ENCODE data around the gene KCND3.

Gene KCND3

GRCh38 chr1:111737216-111738132 lies 252.0 kb downstream of the KCND3 start:
- no peak for FAIRE-seq

- no peak for FAIRE-seq
Observed at GRCh38 chr1:111736548-111737215, 252.8 kb downstream of the KCND3 start.

GRCh38 chr1:111735858-111736544 lies 253.5 kb downstream of the KCND3 start:
- no peak for FAIRE-seq

GRCh38 chr1:111735321-111735720 lies 254.1 kb downstream of the KCND3 start:
- no peak for FAIRE-seq

- no peak for FAIRE-seq
Observed at GRCh38 chr1:111734856-111735255, 254.6 kb downstream of the KCND3 start.

- FAIRE-seq, result no peak
Observed at GRCh38 chr1:111734426-111734825, 255.0 kb downstream of the KCND3 start.

GRCh38 chr1:111733992-111734341 lies 255.5 kb downstream of the KCND3 start:
- FAIRE-seq, result no peak

- FAIRE-seq, result no peak
Observed at GRCh38 chr1:111733183-111733991, 256.1 kb downstream of the KCND3 start.

GRCh38 chr1:111732718-111733117 lies 256.8 kb downstream of the KCND3 start:
- no peak for FAIRE-seq

- FAIRE-seq, result no peak
Observed at GRCh38 chr1:111731956-111732355, 257.5 kb downstream of the KCND3 start.

- FAIRE-seq, result no peak
Observed at GRCh38 chr1:111730706-111731105, 258.8 kb downstream of the KCND3 start.

- FAIRE-seq, result no peak
Observed at GRCh38 chr1:111729946-111730681, 259.4 kb downstream of the KCND3 start.

GRCh38 chr1:111729271-111729921 lies 260.1 kb downstream of the KCND3 start:
- no peak for FAIRE-seq

- FAIRE-seq, result no peak
Observed at GRCh38 chr1:111727056-111727455, 262.4 kb downstream of the KCND3 start.

- no peak for FAIRE-seq
Observed at GRCh38 chr1:111725192-111725591, 264.3 kb downstream of the KCND3 start.

GRCh38 chr1:111723871-111724270 lies 265.6 kb downstream of the KCND3 start:
- FAIRE-seq, result no peak

- no peak for FAIRE-seq
Observed at GRCh38 chr1:111723091-111723806, 266.2 kb downstream of the KCND3 start.

- no peak for FAIRE-seq
Observed at GRCh38 chr1:111720977-111721786, 268.3 kb downstream of the KCND3 start.

Measured in colon (tissue), 2 donors.